ENCODE results near the gene RNFT2. TPM values are rescaled to one million over a fixed set of nuclear protein-coding genes. Genes with fewer than 3 reads are reported as not detected.

RNFT2 gene, protein sequence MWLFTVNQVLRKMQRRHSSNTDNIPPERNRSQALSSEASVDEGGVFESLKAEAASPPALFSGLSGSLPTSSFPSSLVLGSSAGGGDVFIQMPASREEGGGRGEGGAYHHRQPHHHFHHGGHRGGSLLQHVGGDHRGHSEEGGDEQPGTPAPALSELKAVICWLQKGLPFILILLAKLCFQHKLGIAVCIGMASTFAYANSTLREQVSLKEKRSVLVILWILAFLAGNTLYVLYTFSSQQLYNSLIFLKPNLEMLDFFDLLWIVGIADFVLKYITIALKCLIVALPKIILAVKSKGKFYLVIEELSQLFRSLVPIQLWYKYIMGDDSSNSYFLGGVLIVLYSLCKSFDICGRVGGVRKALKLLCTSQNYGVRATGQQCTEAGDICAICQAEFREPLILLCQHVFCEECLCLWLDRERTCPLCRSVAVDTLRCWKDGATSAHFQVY
- 1 to 10 TPM in 3 of 4 donors, under 1 TPM in 1; 0.38 to 3.9 (median 3.1) TPM for total RNA-seq

DNA sequence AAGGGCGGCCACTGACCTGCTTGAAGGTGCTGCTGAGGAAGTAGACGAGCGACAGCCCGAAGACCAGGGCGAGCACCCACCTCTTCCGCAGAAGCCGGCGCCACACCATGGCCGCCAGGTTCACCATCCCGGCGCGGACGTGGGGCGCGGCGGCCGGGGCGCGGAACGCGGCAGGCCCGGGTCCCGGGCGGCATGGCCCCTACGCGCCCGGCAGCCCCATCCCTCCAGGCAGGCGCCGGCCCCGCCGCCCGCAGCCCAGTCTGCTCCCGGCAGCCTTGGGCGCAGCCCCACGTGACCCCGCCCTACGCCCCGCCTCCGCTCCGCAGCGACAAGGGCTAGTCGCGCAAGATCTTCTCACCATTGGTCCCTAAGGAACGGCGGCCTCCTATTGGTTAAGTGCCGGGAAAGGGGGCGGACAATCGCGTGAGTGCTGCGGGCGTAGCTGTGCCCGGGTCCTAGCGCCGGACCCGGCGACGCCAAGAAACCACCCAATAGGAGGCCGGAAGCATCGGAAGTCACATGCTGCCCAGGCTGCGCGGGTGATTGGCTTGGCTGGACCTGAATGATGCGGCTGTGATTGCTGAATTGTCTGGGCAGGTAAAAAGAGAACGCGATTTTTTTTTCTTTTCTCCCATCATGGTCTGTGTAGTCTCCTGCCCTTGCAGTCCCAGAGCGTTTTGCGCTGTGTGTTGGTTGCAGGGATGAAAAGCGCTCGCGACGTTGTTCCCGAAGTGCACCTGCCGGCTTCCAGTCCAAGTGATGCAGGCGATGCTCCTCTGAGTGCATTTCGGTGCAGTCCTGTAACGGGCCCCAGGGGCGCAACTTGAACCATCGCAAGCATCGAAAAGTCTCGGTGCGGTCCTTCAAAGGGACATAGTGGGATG is at the start of gene RNFT2, which contains the start of gene SPRING1:
Gene RNFT2, plus strand, starts transcription at position 542 of the 884 bp plus-strand sequence. CDS start 2,183 bp downstream, outside the sequence.
Gene SPRING1, minus strand, starts transcription at position 296 of the 884 bp plus-strand sequence. Its CDS starts 169 bp downstream, at position 127.
- TF ChIP-seq POLR2A (IDR thresholded peaks at IDR 0.05): peak; percentile 69 to 93
- TF ChIP-seq, protein P1, sequence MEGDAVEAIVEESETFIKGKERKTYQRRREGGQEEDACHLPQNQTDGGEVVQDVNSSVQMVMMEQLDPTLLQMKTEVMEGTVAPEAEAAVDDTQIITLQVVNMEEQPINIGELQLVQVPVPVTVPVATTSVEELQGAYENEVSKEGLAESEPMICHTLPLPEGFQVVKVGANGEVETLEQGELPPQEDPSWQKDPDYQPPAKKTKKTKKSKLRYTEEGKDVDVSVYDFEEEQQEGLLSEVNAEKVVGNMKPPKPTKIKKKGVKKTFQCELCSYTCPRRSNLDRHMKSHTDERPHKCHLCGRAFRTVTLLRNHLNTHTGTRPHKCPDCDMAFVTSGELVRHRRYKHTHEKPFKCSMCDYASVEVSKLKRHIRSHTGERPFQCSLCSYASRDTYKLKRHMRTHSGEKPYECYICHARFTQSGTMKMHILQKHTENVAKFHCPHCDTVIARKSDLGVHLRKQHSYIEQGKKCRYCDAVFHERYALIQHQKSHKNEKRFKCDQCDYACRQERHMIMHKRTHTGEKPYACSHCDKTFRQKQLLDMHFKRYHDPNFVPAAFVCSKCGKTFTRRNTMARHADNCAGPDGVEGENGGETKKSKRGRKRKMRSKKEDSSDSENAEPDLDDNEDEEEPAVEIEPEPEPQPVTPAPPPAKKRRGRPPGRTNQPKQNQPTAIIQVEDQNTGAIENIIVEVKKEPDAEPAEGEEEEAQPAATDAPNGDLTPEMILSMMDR (IDR thresholded peaks at IDR 0.05): peak in 3 of 6 experiments; percentile 3 to 11 (median 4)
- DNase-seq: peak; percentile 98 to 100 (median 99)
- no peaks in the 10 kb centered on the region for H3K27me3 ChIP-seq
- peak within 1 kb of the TSS; percentile 70 to 86 (median 82) for H3K27ac ChIP-seq
- peaks cover 0 to 19% (median 0%) of the 10 kb centered on the region in 3 donors for H3K36me3 ChIP-seq
- H3K4me3 ChIP-seq: peak within 1 kb of the TSS; percentile 79 to 98 (median 95)
- H3K9me3 ChIP-seq: no peaks in the 10 kb centered on the region
- H3K4me1 ChIP-seq: peaks cover 0 to 19% (median 0%) of the 10 kb centered on the region in 4 donors

DNA sequence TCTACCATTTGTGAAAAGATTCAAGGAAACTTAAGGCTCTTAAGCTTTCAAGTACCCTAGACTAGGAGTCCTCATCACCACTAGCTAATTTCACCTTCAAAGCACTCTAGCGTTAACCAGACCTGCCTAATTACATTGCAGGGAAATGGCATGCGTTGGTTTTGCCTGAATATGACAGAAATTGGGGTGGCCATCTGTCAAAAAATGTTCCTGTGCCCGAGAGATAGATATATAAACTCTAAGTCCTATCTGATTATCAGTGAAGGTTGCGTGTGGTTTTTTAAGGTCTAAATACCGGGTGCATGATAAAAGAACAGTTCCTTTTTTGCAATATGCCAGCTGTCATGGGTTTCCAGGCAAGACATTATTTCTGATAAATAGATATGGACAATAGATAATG is 48.6 kb upstream of the RNFT2 start:
- TF ChIP-seq POLR2A (IDR thresholded peaks at IDR 0.05): no peak
- H3K27me3 ChIP-seq: no peaks in the 10 kb centered on the region

DNA sequence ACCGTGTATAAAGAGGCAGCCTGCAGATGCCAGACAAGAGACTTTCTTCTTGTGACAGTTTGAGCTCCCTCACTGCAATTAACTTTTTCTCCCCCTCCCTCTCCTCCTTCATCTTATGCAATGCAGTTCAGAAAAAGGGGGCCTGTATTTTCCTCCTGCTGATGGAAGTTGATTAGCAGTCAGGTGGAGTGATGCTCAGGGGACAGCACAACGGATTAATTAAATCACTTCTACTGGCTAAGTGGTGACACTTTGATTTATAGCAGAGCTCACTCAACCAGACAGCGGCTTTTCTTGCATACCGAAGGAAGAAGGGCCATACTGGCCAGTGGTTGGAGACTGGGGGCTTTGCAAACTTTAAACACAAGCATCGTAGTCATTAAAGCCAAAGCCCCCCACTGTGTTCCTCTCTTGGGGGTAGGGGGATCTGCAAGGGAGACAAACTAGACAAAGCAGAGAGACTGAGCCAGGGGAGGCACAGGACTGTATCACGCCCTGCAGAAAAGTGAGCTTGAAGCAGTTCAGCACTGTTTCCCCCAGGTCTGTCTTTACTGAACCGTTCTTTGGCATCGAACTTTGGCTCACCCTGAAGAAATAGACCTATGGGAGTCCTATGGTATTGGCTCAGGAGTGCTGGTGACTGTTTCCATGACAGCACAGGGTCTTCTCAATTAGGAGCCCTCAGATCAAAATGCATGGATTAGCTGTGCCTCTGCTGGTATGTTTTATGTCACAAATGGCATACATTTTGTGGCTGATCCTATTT is 48.0 kb upstream of the RNFT2 start:
- Histone ChIP-seq H3K4me3 (no peak overlapping the region), H3K27ac (no peak overlapping the region), H3K4me1 (peaks cover 0 to 25% (median 0%) of the 10 kb centered on the region in 4 donors), H3K9me3 (no peaks in the 10 kb centered on the region), H3K36me3 (no peaks in the 10 kb centered on the region), H3K27me3 (no peaks in the 10 kb centered on the region)
- DNase-seq: no peak
- no peak for TF ChIP-seq POLR2A (IDR thresholded peaks at IDR 0.05)
- TF ChIP-seq, protein P1 (IDR thresholded peaks at IDR 0.05): no peak

More for the DNA sequence above, 48.6 kb upstream of the RNFT2 start:
- no peak for DNase-seq
- Histone ChIP-seq H3K4me3 (no peak overlapping the region), H3K27ac (no peak overlapping the region), H3K36me3 (no peaks in the 10 kb centered on the region), H3K4me1 (peaks cover 0 to 25% (median 0%) of the 10 kb centered on the region in 4 donors), H3K9me3 (no peaks in the 10 kb centered on the region)

DNA sequence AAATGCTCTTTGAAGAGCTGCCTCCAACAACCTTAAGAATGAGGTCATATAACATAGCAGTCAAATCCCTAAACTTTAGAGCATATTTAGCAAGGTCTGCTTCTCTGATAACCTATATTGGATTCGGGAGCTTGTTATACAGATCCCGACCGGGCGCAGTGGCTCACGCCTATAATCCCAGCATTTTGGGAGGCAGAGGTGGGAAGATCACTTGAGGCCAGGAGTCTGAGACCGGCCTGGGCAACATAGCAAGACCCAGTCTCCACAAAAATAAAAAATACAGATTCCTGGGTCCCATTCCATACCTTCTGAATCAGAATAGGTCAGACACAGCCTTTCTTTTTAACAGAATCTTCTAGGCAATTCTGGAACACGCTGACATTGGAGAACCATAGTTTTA is 46.9 kb upstream of the RNFT2 start:
- Histone ChIP-seq H3K27me3 (no peaks in the 10 kb centered on the region), H3K4me1 (peaks cover 0 to 25% (median 1%) of the 10 kb centered on the region in 4 donors), H3K4me3 (no peak overlapping the region), H3K27ac (no peak overlapping the region), H3K36me3 (no peaks in the 10 kb centered on the region), H3K9me3 (no peaks in the 10 kb centered on the region)
- DNase-seq: no peak
- TF ChIP-seq, protein P1 (IDR thresholded peaks at IDR 0.05): no peak
- TF ChIP-seq POLR2A (IDR thresholded peaks at IDR 0.05): no peak

DNA sequence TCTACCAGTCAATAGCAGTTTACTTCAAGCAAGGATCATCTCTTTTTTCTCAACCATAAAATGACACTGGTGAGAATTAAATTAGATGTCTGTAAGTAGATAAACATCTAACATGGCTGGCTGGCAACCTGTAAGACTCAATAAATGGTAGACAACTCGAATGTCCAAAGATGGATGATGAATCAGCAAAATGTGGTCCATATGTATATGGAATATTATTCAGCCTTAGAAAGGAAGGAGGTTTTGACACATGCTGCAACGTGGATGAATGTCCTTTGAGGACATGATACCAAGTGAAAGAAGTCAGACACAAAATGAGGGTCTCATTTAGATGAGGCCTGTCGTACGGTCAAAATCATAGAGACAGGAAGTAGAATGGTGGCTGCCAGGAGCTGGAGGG is 46.5 kb upstream of the RNFT2 start:
- Histone ChIP-seq H3K27me3 (no peaks in the 10 kb centered on the region), H3K9me3 (no peaks in the 10 kb centered on the region), H3K4me1 (peaks cover 0 to 25% (median 1%) of the 10 kb centered on the region in 4 donors), H3K36me3 (no peaks in the 10 kb centered on the region), H3K4me3 (no peak overlapping the region), H3K27ac (no peak overlapping the region)
- TF ChIP-seq, protein P1 (IDR thresholded peaks at IDR 0.05): no peak
- TF ChIP-seq POLR2A (IDR thresholded peaks at IDR 0.05): no peak
- no peak for DNase-seq

All from Peyer's patch (tissue), 4 donors.